ENCODE measurements around the gene THOC6. TPM values are rescaled to one million over a fixed set of nuclear protein-coding genes. Genes with fewer than 3 reads are reported as not detected.
A peak's percentile ranks its signal among the peaks of the same experiment; 100 is the strongest.

THOC6 gene
- total and polyA plus RNA-seq, 9 of the 15 experiments (the other 6 are each of a cell fraction or from before 2014, with no cell fraction given): 2.5 to 65.4 (median 42.3) TPM

DNA sequence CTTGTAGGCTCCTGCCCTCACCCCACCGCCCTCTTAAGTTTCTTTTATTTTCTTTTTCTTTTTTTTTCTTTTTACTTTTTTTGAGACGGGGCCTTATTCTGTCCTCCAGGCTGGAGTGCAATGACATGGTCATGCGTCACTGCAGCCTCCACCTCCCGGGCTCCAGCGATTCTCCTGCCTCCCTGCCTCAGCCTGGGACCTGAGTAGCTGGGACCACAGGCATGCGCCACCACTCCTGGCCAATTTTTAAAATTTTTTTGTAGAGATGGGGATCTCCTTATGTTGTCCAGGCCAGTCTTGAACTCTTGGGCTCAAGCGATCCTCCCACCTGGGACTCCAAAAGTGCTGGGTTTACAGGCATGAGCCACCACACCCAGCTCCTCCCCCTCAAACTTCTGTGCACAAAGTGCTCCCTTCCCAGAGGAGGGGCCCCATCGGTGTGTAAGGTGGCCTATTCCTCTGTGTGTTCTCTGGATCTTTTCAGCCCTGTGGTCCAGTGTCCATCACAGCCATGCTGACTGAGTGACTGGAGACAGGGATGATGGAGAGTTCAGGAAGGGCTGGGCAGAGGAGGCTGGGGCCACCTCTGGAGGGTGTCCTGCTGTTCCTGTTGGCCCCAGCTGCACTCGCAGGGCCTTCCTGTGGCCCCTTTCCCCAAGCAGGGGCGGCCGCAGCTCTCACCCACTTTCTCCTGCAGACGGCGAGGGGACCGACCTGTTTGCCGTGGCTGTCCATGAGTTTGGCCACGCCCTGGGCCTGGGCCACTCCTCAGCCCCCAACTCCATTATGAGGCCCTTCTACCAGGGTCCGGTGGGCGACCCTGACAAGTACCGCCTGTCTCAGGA lies 32.7 kb downstream of the THOC6 start:
- Histone ChIP-seq H3K9me1 (ENCODE audit: control insufficient read depth, insufficient read depth, low read length) (peaks cover 4% of the 10 kb centered on the region), H3K27ac (ENCODE audit: extremely low read depth, low read depth, low read length) (no peak overlapping the region), H3K36me3 (ENCODE audit: control insufficient read depth, insufficient read depth, low read length) (no peaks in the 10 kb centered on the region), H3K27me3 (ENCODE audit: control insufficient read depth in 2 of 2, insufficient read depth in 2 of 2, low read length in 2 of 2) (peaks cover 0 to 1% of the 10 kb centered on the region in 2 experiments; a peak in 1 of 5 replicates), H3K4me1 (replicated peaks in 1 of 2; ENCODE audit: control insufficient read depth in 2 of 2, insufficient read depth in 2 of 2, low read length in 2 of 2) (peaks cover 8 to 38% of the 10 kb centered on the region in 2 experiments), H3K4me2 (ENCODE audit: insufficient read depth, low read length) (no peak overlapping the region), H3K9ac (ENCODE audit: insufficient read depth in 1 of 2, low read depth in 2 of 2, low read length in 2 of 2) (no peak overlapping the region), H3K79me2 (ENCODE audit: control insufficient read depth, insufficient read depth, low read length) (peaks cover 2% of the 10 kb centered on the region; the same call in 2 of the 3 replicates), H3K9me3 (replicated peaks; ENCODE audit: control insufficient read depth, insufficient read depth, low read depth, low read length) (no peaks in the 10 kb centered on the region), H2AFZ (ENCODE audit: low read depth, low read length) (no peak overlapping the region), H4K20me1 (replicated peaks; ENCODE audit: control insufficient read depth, insufficient read depth, low read length) (0 out of 2 replicates have a peak, but pooled peaks cover 3% of the 10 kb centered on the region), H3K4me3 (no peak overlapping the region)
- ChIA-PET CTCF (ENCODE audit: low intra/inter-chr PET ratio) (no interaction called here), POLR2A (interaction anchor here (0.8 to 1.0 kb wide), 3 partner anchors 8 to 181 kb away, joined by 3 to 5 read pairs (median 4); no protein-coding TSS in a partner anchor)
- FAIRE-seq (no peak), ATAC-seq (no peak), DNase-seq (ENCODE audit: extremely low read depth in 1 of 4, low spot score in 3 of 4) (peak in 1 of 4 experiments; percentile 37)
- intact Hi-C loops (cut with micrococcal nuclease): loop anchor here (5.0 to 10.0 kb wide), 2 partner anchors 46 to 118 kb away; no protein-coding TSS in a partner anchor
- BruUV-seq (replicated peaks): no TSS peak
- 54% methylated on average over 18 of the region's 19 CpGs for WGBS (ENCODE audit: insufficient coverage, low coverage, missing lambda C conversion rate)
- in situ Hi-C loops (cut with MboI): no loop called here
- peak; percentile 27; the same call in 1 of the 2 replicates for TF ChIP-seq POLR2G (IDR thresholded peaks at IDR 0.05; ENCODE audit: low read depth, low read length)
- peak; percentile 55; the same call in 1 of the 2 replicates for TF ChIP-seq ZNF263 (CRISPR knock-in tag; IDR thresholded peaks at IDR 0.05; ENCODE audit: borderline replicate concordance)
- TF ChIP-seq HDAC6 (IDR thresholded peaks at IDR 0.05; ENCODE audit: low read depth, low read length): no peak
- TF ChIP-seq ETS2 (tag; IDR thresholded peaks at IDR 0.05; ENCODE audit: borderline replicate concordance, poor library complexity, severe bottlenecking): no peak
- TF ChIP-seq BDP1 (IDR thresholded peaks at IDR 0.05; ENCODE audit: insufficient read depth, insufficient read length): no peak
- no peak for TF ChIP-seq ZNF239 (CRISPR knock-in tag; IDR thresholded peaks at IDR 0.05)
- no peak for TF ChIP-seq HNRNPL (IDR thresholded peaks at IDR 0.05; ENCODE audit: low read depth, low read length)
- TF ChIP-seq, protein P1, sequence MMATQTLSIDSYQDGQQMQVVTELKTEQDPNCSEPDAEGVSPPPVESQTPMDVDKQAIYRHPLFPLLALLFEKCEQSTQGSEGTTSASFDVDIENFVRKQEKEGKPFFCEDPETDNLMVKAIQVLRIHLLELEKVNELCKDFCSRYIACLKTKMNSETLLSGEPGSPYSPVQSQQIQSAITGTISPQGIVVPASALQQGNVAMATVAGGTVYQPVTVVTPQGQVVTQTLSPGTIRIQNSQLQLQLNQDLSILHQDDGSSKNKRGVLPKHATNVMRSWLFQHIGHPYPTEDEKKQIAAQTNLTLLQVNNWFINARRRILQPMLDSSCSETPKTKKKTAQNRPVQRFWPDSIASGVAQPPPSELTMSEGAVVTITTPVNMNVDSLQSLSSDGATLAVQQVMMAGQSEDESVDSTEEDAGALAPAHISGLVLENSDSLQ (IDR thresholded peaks at IDR 0.05): peak; percentile 17; the same call in 1 of the 2 replicates
- no peak for TF ChIP-seq MEF2A (IDR thresholded peaks at IDR 0.05; ENCODE audit: control insufficient read depth, low read depth, low read length)
- no peak for TF ChIP-seq ZFP30 (CRISPR knock-in tag; IDR thresholded peaks at IDR 0.05; ENCODE audit: borderline replicate concordance)
- TF ChIP-seq, protein P2, sequence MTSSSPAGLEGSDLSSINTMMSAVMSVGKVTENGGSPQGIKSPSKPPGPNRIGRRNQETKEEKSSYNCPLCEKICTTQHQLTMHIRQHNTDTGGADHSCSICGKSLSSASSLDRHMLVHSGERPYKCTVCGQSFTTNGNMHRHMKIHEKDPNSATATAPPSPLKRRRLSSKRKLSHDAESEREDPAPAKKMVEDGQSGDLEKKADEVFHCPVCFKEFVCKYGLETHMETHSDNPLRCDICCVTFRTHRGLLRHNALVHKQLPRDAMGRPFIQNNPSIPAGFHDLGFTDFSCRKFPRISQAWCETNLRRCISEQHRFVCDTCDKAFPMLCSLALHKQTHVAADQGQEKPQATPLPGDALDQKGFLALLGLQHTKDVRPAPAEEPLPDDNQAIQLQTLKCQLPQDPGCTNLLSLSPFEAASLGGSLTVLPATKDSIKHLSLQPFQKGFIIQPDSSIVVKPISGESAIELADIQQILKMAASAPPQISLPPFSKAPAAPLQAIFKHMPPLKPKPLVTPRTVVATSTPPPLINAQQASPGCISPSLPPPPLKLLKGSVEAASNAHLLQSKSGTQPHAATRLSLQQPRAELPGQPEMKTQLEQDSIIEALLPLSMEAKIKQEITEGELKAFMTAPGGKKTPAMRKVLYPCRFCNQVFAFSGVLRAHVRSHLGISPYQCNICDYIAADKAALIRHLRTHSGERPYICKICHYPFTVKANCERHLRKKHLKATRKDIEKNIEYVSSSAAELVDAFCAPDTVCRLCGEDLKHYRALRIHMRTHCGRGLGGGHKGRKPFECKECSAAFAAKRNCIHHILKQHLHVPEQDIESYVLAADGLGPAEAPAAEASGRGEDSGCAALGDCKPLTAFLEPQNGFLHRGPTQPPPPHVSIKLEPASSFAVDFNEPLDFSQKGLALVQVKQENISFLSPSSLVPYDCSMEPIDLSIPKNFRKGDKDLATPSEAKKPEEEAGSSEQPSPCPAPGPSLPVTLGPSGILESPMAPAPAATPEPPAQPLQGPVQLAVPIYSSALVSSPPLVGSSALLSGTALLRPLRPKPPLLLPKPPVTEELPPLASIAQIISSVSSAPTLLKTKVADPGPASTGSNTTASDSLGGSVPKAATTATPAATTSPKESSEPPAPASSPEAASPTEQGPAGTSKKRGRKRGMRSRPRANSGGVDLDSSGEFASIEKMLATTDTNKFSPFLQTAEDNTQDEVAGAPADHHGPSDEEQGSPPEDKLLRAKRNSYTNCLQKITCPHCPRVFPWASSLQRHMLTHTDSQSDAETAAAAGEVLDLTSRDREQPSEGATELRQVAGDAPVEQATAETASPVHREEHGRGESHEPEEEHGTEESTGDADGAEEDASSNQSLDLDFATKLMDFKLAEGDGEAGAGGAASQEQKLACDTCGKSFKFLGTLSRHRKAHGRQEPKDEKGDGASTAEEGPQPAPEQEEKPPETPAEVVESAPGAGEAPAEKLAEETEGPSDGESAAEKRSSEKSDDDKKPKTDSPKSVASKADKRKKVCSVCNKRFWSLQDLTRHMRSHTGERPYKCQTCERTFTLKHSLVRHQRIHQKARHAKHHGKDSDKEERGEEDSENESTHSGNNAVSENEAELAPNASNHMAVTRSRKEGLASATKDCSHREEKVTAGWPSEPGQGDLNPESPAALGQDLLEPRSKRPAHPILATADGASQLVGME (CRISPR knock-in tag; IDR thresholded peaks at IDR 0.05): no peak
- TF ChIP-seq TBP (optimal IDR thresholded peaks at IDR 0.05; ENCODE audit: low read depth, low read length): no peak
- no peak for TF ChIP-seq CBFA2T3 (IDR thresholded peaks at IDR 0.05)
- TF ChIP-seq ZNF121 (CRISPR knock-in tag; conservative IDR thresholded peaks at IDR 0.05): no peak
- no peak for TF ChIP-seq SAFB (IDR thresholded peaks at IDR 0.05; ENCODE audit: borderline replicate concordance, low read depth, low read length)

Measured in K562 (cell line).